ENCODE results near the gene PRKN.

GRCh38 chr6:161449521-161449920 is 1278.0 kb downstream of the PRKN start:
- no peak for TF ChIP-seq CTCF (IDR thresholded peaks at IDR 0.05)
- no peak for TF ChIP-seq ZFX (IDR thresholded peaks at IDR 0.05; ENCODE audit: borderline replicate concordance)

Data from 22Rv1 (cell line).